Epithelial cell of proximal tubule (primary cell): ENCODE data around the gene PCDHGA11. TPM values are rescaled to one million over a fixed set of nuclear protein-coding genes. Genes with fewer than 3 reads are reported as not detected.
"Not testable (repeated sequence)": the region's sequence is repeated elsewhere in the genome, so short reads cannot be mapped to it uniquely, and the experiment has no call there.

Source experiments
- DNase-seq: peaks from one replicate; pipeline ENCODE4 v3.0.0-alpha.2; 2011; ENCODE audit warnings: low read depth
- H3K4me3 ChIP-seq: 2 replicates; pipeline ENCODE4 v1.5.1; 2011; ENCODE audit warnings: low read depth, mild to moderate bottlenecking, low read length
- total RNA-seq: library from RNA; depleted of rRNA; stranded (reverse); fragments of >200 nt; gene quantifications from 2 replicates; pipeline ENCODE4 v1.2.3, GENCODE V29; 2015
- TF ChIP-seq, protein P1 (sequence below): conservative IDR thresholded peaks from 2 replicates; pipeline ENCODE4 v1.5.1; 2012; ENCODE audit warnings: low read depth, mild to moderate bottlenecking, low read length

Gene PCDHGA11
- total RNA-seq, result 2.6 and 2.7 TPM in 2 replicates

DNA sequence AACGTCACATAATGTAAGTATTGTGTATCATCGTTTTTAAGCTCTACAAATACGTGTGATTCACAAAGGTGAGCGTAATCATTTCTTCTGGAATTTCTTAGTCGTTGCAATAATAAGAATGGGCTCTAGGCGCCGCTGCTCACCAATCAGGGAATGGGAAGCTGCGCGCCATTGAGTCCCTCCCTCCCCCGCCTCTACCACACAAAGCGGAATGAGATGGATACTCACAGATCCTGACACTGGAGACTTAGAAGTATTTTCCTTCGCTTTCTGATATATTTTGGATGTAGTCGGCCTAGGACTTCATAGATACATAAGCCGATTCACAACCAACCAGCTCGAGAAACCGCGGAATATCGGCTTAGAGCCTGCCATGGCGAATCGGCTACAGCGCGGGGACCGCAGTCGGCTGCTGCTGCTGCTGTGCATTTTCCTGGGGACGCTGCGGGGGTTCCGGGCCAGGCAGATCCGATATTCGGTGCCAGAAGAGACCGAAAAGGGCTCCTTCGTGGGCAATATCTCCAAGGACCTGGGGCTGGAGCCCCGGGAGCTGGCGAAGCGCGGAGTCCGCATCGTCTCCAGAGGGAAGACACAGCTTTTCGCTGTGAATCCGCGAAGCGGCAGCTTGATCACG, at the start of gene PCDHGA11:
PCDHGA11 (plus strand) TSS at position 197 of the 634 bp plus-strand sequence; CDS start at position 374, 177 bp downstream.
- peak within 1 kb of the TSS; percentile 46 for H3K4me3 ChIP-seq
- no peak for DNase-seq
- TF ChIP-seq, protein P1, sequence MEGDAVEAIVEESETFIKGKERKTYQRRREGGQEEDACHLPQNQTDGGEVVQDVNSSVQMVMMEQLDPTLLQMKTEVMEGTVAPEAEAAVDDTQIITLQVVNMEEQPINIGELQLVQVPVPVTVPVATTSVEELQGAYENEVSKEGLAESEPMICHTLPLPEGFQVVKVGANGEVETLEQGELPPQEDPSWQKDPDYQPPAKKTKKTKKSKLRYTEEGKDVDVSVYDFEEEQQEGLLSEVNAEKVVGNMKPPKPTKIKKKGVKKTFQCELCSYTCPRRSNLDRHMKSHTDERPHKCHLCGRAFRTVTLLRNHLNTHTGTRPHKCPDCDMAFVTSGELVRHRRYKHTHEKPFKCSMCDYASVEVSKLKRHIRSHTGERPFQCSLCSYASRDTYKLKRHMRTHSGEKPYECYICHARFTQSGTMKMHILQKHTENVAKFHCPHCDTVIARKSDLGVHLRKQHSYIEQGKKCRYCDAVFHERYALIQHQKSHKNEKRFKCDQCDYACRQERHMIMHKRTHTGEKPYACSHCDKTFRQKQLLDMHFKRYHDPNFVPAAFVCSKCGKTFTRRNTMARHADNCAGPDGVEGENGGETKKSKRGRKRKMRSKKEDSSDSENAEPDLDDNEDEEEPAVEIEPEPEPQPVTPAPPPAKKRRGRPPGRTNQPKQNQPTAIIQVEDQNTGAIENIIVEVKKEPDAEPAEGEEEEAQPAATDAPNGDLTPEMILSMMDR, result peak; percentile 52

DNA sequence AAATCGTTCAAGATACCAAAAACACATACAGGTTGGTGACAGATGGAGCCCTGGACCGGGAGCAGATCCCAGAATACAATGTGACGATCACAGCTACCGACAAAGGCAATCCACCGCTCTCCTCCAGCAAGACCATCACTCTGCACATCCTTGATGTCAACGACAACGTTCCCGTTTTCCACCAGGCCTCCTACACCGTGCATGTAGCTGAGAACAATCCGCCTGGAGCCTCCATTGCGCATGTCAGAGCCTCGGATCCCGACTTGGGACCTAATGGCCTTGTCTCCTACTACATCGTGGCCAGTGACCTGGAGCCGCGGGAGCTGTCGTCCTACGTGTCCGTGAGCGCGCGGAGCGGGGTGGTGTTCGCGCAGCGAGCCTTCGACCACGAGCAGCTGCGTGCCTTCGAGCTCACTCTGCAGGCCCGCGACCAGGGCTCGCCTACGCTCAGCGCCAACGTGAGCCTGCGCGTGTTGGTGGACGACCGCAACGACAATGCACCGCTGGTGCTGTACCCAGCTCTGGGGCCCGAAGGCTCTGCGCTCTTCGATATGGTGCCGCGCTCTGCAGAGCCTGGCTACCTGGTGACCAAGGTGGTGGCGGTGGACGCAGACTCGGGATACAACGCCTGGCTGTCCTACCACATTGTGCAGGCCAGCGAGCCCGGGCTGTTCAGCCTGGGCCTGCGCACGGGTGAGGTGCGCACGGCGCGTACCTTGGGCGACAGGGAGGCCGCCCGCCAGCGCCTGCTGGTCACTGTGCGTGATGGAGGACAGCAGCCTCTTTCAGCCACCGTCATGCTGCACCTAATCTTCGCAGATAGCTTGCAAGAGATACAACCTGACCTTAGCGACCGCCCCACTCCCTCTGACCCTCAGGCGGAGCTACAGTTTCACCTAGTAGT, 49.0 kb upstream of the PCDHGA11 start:
- H3K4me3 ChIP-seq, result no peak overlapping the region
- TF ChIP-seq, protein P1, result no peak

GRCh38 chr5:141373673-141374317, 47.1 kb upstream of the PCDHGA11 start, which contains the start of gene PCDHGA6:
Gene PCDHGA6 (plus strand): TSS chr5:141373891. CDS start chr5:141374084, 193 bp downstream.
- TF ChIP-seq, protein P1, result peak; percentile 57
- no peak for DNase-seq
- H3K4me3 ChIP-seq, result peak within 1 kb of the TSS; percentile 45

More for the DNA sequence above, 49.0 kb upstream of the PCDHGA11 start:
- DNase-seq, result no peak

GRCh38 chr5:141374627-141375026, 46.2 kb upstream of the PCDHGA11 start:
- DNase-seq, result no peak
- TF ChIP-seq, protein P1, result no peak
- H3K4me3 ChIP-seq, result no peak overlapping the region

DNA sequence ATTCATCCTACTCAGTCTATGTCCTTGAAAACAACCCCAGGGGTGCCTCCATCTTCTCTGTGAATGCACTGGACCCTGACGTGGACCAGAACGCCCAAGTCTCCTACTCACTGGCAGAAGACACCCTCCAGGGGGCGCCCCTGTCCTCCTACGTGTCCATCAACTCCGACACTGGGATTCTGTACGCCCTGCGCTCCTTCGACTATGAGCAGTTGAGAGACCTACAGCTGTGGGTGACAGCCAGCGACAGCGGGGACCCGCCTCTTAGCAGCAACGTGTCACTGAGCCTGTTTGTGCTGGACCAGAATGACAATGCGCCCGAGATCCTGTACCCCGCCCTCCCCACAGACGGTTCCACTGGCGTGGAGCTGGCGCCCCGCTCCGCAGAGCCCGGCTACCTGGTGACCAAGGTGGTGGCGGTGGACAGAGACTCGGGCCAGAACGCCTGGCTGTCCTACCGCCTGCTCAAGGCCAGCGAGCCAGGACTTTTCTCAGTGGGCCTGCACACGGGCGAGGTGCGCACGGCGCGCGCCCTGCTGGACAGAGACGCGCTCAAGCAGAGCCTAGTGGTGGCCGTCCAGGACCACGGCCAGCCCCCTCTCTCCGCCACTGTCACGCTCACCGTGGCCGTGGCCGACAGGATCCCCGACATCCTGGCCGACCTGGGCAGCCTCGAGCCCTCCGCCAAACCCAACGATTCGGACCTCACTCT, 45.3 kb upstream of the PCDHGA11 start:
- not testable (repeated sequence) for DNase-seq, H3K4me3 ChIP-seq

GRCh38 chr5:141382469-141383294, 38.2 kb upstream of the PCDHGA11 start, which contains the start of gene PCDHGA7:
Gene PCDHGA7 (plus strand): TSS chr5:141382742. CDS start chr5:141382900, 158 bp downstream.
- TF ChIP-seq, protein P1, result peak; percentile 43
- H3K4me3 ChIP-seq, result peak within 1 kb of the TSS; percentile 56
- no peak for DNase-seq
